Stimulated activated CD8-positive, alpha-beta memory T cell treated with anti-CD3 and anti-CD28 coated beads, Interleukin-4, amount 100 ng/mL, for 4 hours (primary cell): Measurements from ENCODE around the gene TRIM7.
A peak's percentile ranks its signal among the peaks of the same experiment; 100 is the strongest.
"Not testable (repeated sequence)": the region's sequence is repeated elsewhere in the genome, so short reads cannot be mapped to it uniquely, and the experiment has no call there.

Source experiments
- DNase-seq, 2 donors: peaks; one replicate each; pipeline ENCODE4 v3.0.0-alpha.2; 2020; ENCODE audit warnings: low read depth in 2 of 2, low spot score in 1 of 2

Gene TRIM7

DNA sequence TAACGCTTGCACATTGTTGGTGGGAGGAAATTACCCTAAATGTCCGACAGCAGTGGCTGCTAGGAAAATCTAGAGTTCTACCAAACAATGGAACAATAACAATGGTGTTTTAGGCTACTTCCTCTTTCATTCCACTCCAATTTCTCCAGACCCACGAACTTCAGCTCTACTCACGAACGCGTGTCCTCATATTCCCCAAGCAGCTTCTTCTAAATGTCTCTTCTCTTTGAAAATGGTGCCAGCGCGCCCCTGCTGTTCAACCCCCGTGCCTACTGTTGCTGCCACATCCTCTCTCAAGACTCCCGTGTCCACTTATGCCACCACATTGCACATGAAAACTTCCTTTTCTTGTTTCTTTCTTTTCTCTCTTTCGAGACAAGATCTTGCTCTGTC, 32.0 kb downstream of the TRIM7 start:
- DNase-seq: peak in 1 of 2 donors; percentile 58

DNA sequence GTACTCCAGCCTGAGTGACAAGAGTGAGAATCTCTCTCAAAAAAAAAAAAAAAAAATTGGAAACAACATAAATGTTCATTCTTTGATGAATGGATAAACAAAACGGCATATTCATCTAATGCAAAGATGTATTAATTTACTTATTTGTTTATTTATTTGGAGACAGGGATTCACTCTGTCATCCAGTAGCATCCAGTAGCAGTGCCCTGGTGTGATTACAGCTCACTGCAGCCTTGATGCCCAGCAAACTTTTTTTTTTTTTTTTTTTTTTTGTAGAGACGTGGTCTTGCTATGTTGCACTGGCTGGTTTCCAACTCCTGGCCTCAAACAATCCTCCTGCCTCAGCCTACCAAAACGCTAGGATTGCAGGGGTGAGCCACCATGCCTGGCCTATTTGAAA, 33.2 kb downstream of the TRIM7 start:
- DNase-seq: no peak

DNA sequence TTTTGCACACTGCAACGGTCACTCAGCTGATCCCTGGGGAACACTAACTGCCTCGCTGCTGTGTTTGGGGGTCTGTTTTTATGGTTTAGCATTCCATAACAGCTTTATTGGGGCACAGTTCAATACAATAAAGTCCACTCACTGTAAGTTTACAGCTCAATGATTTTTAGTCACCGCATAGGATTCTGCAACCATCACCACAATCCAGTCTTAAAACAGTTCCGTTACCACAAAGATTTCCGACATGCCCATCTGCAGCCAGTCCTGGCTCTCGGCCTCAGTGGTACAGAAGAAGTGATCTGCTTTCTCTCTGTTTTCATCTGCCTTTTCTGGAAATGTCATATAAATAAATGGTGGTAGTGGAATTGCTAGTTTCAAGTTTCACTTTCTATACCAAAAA, 34.0 kb downstream of the TRIM7 start:
- no peak for DNase-seq

DNA sequence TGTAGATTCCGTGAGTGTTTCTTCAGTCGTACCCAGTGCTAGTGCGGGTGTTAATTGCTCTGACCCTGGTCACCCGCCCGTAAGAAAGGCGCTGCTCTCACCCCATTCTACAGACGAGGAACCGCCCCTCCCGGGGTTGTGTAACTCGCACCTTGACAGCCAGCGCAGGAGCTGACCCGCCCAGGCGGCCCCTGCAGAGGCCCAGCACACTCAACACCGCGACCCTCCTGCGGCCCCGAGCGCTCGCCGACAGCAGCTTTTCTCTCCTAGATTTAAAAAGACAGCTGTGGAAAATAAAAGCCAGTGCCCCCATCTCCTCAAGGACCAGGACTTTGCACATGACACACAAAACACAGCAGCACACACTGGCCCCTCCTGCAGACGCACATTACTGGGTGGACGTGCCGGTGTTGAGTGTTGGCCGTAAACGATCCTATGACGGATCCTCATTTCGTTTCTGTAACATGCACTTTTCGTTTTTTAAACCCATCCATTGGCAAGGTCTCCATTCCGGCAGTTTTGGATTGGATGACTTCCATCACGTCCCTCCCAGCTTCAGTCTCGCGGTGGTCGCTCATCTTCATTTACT, 34.7 kb downstream of the TRIM7 start:
- no peak for DNase-seq

DNA sequence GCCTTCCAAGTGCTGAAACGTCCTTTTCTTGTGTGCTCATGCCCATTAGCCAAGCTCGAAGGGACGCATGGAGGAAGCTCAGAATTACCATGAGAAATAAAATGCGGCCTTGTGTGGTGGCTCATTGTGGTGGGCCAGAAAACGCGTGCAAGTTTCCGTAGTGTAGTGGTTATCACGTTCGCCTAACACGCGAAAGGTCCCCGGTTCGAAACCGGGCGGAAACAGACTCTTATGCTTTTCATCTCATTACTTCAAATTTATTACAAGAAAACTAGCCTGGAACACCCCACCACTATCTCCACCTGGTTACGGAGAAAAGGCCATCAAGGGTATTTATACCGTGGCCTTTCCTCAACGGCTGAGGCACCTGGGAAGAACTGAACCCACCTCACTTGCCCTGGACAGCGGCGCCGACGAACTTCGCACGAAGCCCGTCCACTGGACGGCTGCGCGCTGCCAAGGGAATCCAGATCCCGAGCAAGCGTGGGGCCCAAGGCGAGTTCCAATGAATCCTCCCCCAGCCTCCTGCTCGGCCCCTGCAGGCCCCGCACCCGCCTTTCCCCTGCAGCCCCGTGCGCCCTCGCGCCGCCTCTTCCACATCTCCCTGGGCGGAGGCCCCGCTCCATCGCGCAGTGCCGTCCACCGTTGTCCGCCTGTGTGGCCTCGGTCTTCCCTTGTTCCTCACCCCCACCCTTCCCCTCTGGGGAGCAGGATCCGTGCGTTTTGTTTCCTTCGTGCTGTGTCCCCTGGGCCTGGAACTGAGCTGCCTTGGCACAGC, 35.3 kb downstream of the TRIM7 start:
- peak; percentile 49 to 70 for DNase-seq

DNA sequence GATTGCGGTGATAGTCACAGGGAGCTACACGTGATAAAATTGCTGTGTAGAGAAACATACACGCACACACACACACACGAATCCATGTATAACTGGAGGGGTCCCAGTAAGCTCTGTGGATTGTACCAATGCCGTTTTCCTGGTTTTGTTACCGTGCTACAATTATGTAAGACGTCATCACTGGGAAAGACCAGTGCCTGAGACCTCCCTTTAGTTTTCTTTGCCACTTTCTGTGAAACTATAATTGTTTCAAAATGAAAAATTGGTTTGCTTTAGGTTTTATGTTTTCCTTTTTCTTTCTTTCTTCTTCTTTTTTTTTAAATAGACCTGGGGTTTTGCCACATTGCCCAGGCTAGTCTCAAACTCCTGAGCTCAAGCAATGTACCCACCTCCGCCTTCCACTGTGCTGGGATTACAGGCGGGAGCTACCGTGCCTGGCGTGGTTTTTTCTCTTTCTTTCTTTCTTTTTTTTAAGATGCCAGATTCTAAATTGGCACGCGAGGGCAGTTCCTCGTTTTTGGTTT, 36.3 kb downstream of the TRIM7 start:
- no peak for DNase-seq

DNA sequence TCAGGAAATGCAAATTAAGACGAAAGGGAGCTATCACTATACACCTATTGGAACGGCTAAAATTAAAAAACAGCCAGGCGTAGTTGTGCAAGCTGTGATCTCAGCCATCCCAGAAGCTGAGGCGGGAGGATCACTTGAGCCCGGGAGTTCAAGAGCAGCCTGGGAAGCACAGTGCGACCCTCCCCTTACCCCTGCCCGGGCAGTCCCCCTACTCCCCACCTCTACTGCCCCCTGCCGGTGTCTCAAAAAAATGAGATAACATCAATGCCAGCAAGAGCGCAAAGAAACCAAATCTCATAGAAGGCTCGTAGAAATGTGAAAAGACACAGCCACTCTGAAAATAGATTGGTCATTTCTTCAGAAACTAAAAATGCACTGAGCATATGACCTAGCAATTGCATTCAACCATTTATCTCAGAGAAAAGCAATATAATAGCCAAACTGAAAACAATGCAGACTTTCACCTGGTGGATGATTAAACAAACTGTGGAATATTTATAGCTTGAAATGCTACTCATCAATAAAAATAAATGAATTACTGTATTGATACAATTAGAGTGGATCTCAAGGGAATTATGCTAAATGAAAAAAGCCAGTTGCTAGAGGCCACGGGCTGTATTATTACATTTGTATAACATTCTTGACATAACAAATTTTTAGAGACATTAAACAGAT, 37.0 kb downstream of the TRIM7 start:
- no peak for DNase-seq

DNA sequence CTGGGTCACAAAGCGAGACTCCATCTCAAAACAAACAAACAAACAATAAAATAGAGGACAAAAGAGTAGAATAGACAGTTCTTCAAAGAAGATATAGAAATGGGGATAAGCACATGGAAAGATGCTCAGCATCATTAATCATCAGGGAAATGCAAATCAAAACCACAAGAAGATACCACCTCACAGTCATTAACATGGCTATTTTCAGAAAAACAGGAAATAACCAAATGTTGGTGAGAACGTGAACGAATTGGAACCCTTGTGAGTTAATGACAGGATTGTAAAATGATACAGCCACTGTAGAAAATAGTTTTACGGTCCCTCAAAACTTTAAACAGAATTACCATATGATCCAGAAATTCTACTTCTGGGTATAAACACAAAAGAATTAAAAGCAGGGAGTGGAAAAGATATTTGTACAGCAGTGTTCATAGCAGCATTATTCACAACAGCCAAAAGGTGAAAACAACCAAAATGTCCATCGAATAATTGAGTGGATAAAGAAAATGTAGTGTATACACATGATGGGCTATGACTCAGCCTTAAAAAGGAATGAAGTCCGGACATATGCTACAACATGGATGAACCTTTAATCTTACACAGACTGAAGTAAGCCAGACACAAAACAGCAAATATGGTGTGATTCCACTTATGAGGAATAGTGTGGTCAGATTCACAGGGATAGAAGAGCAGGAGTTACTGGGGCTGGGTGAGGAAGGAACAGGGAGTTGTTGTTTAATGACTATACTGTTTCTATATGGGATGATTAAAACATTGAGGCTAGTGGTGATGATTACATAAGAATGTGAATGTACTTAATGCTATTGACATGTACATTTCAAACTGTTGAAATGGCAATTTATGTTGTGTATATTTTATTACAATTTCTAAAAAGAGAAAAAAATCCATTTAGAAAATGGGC, 37.9 kb downstream of the TRIM7 start:
- no peak for DNase-seq

DNA sequence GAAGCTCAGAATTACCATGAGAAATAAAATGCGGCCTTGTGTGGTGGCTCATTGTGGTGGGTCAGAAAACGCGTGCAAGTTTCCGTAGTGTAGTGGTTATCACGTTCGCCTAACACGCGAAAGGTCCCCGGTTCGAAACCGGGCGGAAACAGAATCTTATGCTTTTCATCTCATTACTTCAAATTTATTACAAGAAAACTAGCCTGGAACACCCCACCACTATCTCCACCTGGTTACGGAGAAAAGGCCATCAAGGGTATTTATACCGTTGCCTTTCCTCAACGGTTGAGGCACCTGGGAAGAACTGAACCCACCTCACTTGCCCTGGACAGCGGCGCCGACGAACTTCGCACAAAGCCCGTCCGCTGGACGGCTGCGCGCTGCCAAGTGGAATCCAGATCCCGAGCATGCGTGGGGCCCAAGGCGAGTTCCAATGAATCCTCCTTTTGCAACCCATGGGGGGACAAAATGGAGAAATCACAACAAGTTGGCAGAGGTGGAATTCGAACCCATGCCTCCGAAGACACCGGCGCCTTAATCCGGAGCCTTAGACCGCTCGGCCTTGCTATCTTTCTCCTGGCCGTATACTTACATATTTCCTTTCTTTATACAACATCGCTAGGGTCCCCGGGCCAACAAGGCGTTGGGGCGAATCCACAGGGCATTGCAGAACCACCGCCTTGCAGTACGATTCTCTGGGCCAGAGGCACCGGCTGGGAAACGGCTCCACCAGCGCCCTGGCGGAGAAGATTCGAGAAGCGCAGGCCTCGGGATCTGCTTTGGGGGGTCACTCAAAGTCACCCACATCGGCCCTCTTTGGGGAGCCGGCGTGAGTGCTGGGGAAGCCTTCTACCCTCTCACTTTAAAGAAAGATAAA, 40.7 kb downstream of the TRIM7 start:
- no peak for DNase-seq

DNA sequence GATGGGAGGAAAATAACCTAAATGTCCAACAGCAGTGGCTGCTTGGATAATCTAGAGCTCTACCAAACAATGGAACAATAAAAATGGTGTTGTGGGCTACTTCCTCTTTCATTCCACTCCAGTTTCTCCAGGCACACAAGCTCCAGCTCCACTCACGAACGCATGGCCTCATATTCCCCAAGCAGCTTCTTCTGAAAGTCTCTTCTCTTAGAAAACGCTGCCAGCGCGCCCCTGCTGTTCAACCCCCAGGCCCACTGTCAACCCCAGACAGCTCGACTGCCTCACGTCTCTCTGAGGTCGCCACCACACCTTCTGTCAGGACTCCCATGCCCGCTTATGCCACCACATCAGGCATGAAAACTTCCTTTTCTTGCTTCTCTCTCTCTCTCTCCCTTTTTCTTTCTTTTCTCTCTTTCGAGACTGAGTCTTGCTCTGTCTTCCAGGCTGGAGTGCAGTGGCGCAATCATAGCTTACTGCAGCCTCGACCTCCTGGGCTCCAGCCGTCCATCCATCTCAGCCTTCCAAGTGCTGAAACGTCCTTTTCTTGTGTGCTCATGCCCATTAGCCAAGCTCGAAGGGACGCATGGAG, 41.4 kb downstream of the TRIM7 start:
- DNase-seq: no peak

DNA sequence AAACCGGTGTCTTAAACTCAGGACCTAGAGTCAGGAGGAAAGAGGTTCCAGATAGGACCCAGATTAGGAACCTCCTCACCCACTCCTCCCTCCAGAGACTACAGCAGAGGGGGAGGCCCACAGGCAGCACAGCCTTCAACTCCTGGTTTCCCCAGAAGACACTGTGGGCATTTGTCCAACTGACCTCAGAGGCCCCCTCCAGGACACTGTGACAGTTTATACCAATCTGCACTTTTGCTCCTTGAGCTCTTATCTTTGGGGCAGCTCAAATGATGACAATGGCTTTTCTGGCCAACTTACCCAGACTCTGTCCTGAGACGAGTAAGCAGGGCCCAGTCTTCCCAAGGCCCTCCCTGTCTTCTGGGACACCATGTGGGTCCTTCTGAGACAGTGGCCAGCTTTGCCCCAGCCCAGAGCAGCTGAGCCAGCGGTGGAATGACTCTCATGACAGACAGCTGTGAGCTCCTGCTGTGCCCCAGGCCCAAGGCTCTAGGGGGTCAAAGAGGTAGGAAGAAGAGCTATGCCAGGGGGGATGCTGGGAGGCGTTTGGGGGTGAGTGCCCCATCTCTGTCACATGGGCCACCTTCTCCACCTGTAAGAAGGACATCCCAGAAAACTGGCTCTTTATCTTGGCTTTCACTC, 43.3 kb downstream of the TRIM7 start:
- DNase-seq: no peak

DNA sequence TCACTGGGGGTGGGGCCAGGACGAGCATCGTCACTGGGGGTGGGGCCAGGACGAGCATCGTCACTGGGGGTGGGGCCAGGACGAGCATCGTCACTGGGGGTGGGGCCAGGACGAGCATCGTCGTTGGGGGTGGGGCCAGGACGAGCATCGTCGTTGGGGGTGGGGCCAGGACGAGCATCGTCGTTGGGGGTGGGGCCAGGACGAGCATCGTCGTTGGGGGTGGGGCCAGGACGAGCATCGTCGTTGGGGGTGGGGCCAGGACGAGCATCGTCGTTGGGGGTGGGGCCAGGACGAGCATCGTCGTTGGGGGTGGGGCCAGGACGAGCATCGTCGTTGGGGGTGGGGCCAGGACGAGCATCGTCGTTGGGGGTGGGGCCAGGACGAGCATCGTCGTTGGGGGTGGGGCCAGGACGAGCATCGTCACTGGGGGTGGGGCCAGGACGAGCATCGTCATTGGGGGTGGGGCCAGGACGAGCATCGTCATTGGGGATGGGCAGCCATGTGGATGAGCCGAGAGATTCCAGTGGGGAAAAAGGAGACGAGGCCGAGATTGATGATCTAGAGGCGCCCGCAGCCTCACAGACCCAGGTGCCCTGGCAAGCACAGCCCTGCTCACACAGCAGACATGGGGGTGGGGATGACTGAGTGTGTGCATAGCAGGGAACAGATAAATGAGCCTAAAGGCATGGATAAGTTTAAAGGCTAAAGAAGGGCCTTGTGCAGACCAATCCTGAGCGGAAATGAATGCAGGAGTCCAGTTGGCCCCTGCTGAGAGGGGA, 44.1 kb downstream of the TRIM7 start:
- not testable (repeated sequence) for DNase-seq

DNA sequence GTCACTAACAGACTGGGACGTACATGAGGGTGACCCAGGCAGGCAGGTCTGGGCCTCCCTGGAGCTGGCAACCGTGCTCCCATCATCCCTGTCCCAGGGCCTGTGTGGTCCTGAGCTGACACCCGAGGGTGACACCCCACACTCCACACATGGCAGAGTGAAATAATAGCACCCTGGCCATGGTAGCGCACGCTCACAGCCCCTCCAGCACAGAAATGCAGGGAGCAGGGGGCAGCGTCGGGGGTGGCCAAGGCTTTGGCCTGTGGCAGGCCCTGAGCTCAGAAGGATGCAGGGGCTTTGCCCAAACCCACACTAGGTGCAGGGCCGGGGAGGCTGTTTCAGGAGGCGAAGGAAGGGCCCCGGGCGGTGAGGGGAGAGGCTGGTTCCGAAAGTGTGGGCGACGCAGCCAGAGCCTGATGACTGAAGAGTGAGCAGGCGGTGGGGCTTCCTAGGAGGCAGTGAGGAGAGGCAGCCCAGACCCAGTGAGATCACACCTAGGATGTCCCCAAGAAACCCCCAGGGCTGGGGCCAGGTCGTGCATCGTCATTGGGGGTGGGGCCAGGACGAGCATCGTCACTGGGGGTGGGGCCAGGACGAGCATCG, 44.7 kb downstream of the TRIM7 start:
- peak; percentile 51 to 64 for DNase-seq

DNA sequence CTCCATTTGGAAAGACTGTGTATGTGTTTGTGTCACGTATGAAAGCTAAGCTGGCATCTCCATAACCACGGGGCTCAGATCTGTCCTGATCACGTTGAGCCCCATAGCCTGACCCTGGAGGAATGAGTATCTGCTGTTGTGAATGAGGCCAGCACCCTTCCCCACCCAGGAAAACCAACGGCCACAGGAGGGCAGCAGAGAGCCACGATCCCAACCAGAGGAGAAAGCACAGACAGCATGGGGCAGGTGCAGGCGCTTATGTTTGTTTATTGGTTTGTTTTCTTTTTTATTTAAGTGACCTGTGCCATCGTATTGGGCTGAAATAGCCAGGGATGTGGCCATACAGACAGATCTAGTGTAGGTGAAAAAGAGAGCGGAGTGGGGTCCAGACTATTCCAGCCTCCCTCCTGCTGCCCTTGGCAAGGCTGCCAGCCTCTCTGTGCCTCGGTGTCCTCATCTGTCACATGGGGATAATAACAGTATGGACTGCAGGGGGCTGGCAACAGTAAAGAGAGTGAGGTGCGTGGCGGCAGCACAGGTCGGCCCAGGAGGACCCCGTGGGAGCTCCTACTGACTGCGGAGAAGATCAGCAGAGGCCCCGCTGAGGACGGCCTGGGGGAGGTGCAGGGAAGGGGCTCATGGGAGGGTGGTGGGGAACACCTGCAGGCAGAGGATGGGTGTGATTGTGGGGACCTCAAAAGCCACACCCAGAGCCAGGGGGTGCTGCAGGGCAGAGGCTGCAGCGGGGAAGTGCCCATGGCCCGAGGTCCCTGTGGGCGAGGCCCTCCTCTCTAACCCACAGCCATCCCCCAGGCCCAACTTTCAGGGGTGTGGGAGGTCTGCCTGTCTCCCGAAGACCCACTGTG, 45.5 kb downstream of the TRIM7 start:
- peak; percentile 70 to 98 for DNase-seq

DNA sequence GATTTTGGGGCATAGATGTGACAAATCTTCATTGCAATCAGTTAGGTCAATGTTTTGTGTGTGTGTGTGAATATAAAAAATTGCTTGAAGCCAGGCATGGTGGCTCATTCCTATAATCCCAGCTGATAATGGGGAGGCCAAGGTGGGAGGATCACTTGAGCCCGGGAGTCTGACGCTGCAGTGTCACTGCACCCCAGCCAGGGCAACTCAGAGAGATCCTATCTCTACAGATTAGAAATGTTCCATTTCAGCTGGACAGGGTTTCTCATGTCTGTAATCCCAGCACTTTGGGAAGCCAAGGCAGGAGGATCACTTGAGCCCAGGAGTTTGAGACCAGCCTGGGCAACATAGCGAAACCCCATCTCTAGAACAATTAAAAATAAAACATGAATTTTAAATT, 46.1 kb downstream of the TRIM7 start:
- no peak for DNase-seq

DNA sequence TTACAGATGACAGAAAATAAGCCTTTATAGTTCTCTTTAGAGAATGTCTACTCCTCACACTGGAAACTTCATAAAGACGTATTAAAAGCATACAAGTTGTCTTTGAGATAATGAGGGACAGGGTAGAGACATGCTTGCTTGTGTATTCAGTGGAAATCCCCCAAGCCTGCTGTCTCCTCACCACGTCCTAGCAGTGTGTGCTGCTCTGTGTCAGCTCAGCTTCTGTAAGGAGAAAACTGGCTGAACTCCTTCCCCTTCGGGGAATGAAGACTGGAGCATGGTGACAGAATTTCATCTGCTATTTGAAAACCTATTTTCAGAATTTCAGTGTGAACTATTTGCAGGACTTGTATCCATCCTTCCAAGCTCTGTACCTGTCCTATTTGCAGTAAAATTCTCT, 48.2 kb downstream of the TRIM7 start:
- DNase-seq: no peak

DNA sequence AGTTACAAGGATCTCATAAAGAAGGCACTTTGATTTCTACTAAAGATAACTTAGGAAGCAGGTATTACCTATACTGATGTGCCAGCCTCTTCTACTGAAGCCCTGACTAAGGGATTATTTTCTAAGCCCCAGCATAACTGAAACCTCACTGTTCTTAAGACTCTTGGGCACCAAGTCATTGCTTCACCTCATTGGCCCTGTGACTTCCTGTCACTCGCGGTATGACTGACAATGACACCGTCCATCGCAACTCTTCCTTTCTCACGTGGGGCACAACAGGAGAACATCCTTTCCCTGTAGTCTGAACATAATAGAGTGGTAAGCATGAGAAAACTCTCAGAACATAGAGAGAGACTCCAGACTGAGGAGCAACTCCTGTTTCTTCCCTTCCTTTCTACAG, 51.2 kb downstream of the TRIM7 start:
- DNase-seq: no peak
